Panc1 (cell line): Measurements from ENCODE around the gene FRMD7. TPM values are rescaled to one million over a fixed set of nuclear protein-coding genes. Genes with fewer than 3 reads are reported as not detected.

Experiments
- ATAC-seq: fragments of 200-7000 bp; cut with Tn5 transposase; 2 replicates; pipeline ENCODE4 v1.9.1; 2020; ENCODE audit warnings: mild to moderate bottlenecking, moderate library complexity
- BruUV-seq: library from RNA; stranded (reverse); fragments of 400-500 nt; replicated peaks from 2 replicates; lab custom pipeline; 2021; lab: Mats Ljungman, UMichigan
- CTCF ChIA-PET: fragments of 300-600 bp; sonication (Branson Sonifier 250); formaldehyde crosslinking; loops from one replicate; lab custom pipeline; 2022; ENCODE audit warnings: antibody characterized with exemption; lab: Charles Lee
- POLR2A ChIA-PET: fragments of 300-600 bp; sonication (Branson Sonifier 250); formaldehyde crosslinking; loops from one replicate; lab custom pipeline; 2022; ENCODE audit warnings: antibody characterized with exemption; lab: Charles Lee
- DNase-seq: peaks from one replicate; pipeline ENCODE4 v3.0.0-alpha.2; 2010; ENCODE audit warnings: low read depth, low spot score
- H3K27ac ChIP-seq: 2 replicates; pipeline ENCODE4 v1.5.1; 2011; ENCODE audit warnings: mild to moderate bottlenecking, low read length, inconsistent platforms
- H3K27me3 ChIP-seq: fragments of 200-500 bp; sonication (Bioruptor generic); 2 replicates; pipeline ENCODE4 v1.6.0; 2014; ENCODE audit warnings: low read length, inconsistent platforms; ENCODE audit not compliant: control insufficient read depth, insufficient read depth
- H3K36me3 ChIP-seq: fragments of 200-500 bp; sonication (Bioruptor generic); 2 replicates; pipeline ENCODE4 v1.5.1; 2014; ENCODE audit warnings: inconsistent platforms, mild to moderate bottlenecking, low read length, moderate library complexity; ENCODE audit not compliant: control insufficient read depth, insufficient read depth
- H3K4me1 ChIP-seq: 2 replicates; pipeline ENCODE4 v1.5.1; 2011; ENCODE audit warnings: inconsistent platforms, mild to moderate bottlenecking, low read length, moderate library complexity; ENCODE audit not compliant: control insufficient read depth, insufficient read depth
- H3K4me3 ChIP-seq, 2 experiments: 2 replicates each; pipeline ENCODE4 v1.5.1; 2011 to 2012; ENCODE audit warnings: low read depth in 2 of 2, low read length in 2 of 2, mild to moderate bottlenecking in 2 of 2, inconsistent platforms in 1 of 2, moderate library complexity in 1 of 2
- H3K9me3 ChIP-seq: fragments of 200-500 bp; sonication (Bioruptor generic); 2 replicates; pipeline ENCODE4 v1.5.1; 2014; ENCODE audit warnings: low read depth, mild to moderate bottlenecking, inconsistent platforms, low read length, moderate library complexity; ENCODE audit not compliant: control insufficient read depth, insufficient read depth
- POLR2AphosphoS5 ChIP-seq: IDR thresholded peaks from 2 replicates; pipeline ENCODE4 v1.6.1; 2012; ENCODE audit warnings: mild to moderate bottlenecking, low read depth, low read length, moderate library complexity
- SIN3A ChIP-seq: IDR thresholded peaks from 2 replicates; pipeline ENCODE4 v1.6.1; 2012; ENCODE audit warnings: low read depth, mild to moderate bottlenecking, low read length, moderate library complexity, borderline replicate concordance; ENCODE audit not compliant: insufficient read depth
- TCF7L2 ChIP-seq: IDR thresholded peaks from 2 replicates; pipeline ENCODE4 v1.6.1; 2011; ENCODE audit warnings: mild to moderate bottlenecking, low read depth, low read length, inconsistent platforms
- in situ Hi-C: cut with HindIII; loops from 2 replicates; pipeline ENCODE4 v1.10.0; 2016; ENCODE audit warnings: low sequenced_read_pairs, low pct_unique_long_range_greater_than_20kb
- intact Hi-C: fragments of 100-400 bp; cut with micrococcal nuclease; formaldehyde crosslinking; loops from one replicate; pipeline ENCODE4 v1.10.0; 2022; ENCODE audit not compliant: unreplicated experiment
- total RNA-seq: library from RNA; stranded (reverse); gene quantifications from one replicate; pipeline ENCODE4 v1.2.1, GENCODE V29; 2021; ENCODE audit not compliant: unreplicated experiment
- TF ChIP-seq, protein P1 (sequence below): fragments of 450-650 bp; IDR thresholded peaks from 2 replicates; pipeline ENCODE4 v1.5.1; 2017; ENCODE audit warnings: mild to moderate bottlenecking
- TF ChIP-seq, protein P2 (sequence below), 2 experiments: IDR thresholded peaks; 2 replicates each; pipeline ENCODE4 v1.6.1; 2011 to 2012; ENCODE audit warnings: low read depth in 2 of 2, control low read depth in 1 of 2, low read length in 1 of 2, mild to moderate bottlenecking in 1 of 2, moderate library complexity in 1 of 2; ENCODE audit not compliant: insufficient read depth in 1 of 2

Gene FRMD7
- total RNA-seq, 1 experiment from 2014 or later = not detected

DNA sequence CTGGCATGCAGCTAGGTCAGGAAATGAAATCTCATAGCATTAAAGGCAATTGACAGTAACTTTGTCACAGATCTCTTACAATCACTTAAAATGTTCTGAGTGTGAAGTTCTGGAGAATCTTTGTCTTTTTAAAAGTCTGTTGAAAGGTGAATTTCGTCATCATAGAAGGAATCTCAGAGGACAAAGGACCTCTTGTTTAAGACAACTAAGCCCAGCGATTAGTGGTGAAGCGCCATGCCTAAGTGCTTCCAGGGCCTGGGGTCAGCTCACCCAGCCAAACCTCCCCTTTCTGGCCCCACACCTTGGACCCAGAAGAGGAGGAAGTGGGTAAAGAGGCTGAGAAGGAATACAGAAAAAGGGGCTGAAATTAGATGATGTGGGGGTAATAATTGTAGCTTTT lies 8.5 kb downstream of the FRMD7 start:
- CTCF ChIA-PET = no interaction called here
- intact Hi-C loops = no loop called here
- ATAC-seq = no peak

DNA sequence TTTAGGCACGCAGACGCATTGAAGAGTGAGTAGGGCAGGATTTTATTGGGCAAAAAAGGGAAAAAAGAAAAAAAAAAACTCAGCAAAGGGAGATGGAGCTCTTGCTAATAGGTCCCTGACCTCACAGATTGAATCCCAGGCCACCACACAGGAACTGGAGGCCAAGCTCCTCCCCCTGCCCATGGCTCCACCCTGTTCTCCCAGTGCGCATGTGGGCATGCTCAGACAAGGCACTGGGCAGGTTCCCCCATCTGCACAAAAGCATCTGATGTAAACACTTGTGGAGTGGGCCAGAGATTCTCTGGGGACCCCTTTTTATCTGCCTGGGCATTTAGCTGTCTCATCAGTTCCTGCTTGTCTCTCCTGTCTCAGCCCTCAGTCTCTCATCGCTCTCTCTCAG lies 9.5 kb downstream of the FRMD7 start:
- Histone ChIP-seq H3K9me3 (no peaks in the 10 kb centered on the region), H3K4me1 (no peaks in the 10 kb centered on the region), H3K27me3 (no peaks in the 10 kb centered on the region), H3K27ac (no peak overlapping the region), H3K36me3 (no peaks in the 10 kb centered on the region; the same call in 1 of the 2 replicates), H3K4me3 (no peak overlapping the region)
- intact Hi-C loops (no loop called here), in situ Hi-C loops (no loop called here)
- DNase-seq (no peak), ATAC-seq (no peak)
- ChIA-PET POLR2A (interaction anchor here (0.6 kb wide), 1 partner anchor 115 kb away, joined by 3 read pairs; no protein-coding TSS in a partner anchor), CTCF (no interaction called here)
- TF ChIP-seq SIN3A (no peak), TCF7L2 (no peak), POLR2AphosphoS5 (no peak)
- TF ChIP-seq, protein P1, sequence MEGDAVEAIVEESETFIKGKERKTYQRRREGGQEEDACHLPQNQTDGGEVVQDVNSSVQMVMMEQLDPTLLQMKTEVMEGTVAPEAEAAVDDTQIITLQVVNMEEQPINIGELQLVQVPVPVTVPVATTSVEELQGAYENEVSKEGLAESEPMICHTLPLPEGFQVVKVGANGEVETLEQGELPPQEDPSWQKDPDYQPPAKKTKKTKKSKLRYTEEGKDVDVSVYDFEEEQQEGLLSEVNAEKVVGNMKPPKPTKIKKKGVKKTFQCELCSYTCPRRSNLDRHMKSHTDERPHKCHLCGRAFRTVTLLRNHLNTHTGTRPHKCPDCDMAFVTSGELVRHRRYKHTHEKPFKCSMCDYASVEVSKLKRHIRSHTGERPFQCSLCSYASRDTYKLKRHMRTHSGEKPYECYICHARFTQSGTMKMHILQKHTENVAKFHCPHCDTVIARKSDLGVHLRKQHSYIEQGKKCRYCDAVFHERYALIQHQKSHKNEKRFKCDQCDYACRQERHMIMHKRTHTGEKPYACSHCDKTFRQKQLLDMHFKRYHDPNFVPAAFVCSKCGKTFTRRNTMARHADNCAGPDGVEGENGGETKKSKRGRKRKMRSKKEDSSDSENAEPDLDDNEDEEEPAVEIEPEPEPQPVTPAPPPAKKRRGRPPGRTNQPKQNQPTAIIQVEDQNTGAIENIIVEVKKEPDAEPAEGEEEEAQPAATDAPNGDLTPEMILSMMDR = no peak
- TF ChIP-seq, protein P2, sequence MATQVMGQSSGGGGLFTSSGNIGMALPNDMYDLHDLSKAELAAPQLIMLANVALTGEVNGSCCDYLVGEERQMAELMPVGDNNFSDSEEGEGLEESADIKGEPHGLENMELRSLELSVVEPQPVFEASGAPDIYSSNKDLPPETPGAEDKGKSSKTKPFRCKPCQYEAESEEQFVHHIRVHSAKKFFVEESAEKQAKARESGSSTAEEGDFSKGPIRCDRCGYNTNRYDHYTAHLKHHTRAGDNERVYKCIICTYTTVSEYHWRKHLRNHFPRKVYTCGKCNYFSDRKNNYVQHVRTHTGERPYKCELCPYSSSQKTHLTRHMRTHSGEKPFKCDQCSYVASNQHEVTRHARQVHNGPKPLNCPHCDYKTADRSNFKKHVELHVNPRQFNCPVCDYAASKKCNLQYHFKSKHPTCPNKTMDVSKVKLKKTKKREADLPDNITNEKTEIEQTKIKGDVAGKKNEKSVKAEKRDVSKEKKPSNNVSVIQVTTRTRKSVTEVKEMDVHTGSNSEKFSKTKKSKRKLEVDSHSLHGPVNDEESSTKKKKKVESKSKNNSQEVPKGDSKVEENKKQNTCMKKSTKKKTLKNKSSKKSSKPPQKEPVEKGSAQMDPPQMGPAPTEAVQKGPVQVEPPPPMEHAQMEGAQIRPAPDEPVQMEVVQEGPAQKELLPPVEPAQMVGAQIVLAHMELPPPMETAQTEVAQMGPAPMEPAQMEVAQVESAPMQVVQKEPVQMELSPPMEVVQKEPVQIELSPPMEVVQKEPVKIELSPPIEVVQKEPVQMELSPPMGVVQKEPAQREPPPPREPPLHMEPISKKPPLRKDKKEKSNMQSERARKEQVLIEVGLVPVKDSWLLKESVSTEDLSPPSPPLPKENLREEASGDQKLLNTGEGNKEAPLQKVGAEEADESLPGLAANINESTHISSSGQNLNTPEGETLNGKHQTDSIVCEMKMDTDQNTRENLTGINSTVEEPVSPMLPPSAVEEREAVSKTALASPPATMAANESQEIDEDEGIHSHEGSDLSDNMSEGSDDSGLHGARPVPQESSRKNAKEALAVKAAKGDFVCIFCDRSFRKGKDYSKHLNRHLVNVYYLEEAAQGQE (IDR thresholded peaks at IDR 0.05; ENCODE audit: insufficient read depth in 1 of 2, low read depth in 2 of 2, low read length in 1 of 2) = no peak
- no TSS peak for BruUV-seq

More for the DNA sequence above, 8.5 kb downstream of the FRMD7 start:
- in situ Hi-C loops = no loop called here
- H3K36me3 ChIP-seq = no peaks in the 10 kb centered on the region; the same call in 1 of the 2 replicates
- POLR2A ChIA-PET = no interaction called here
- no peaks in the 10 kb centered on the region for H3K9me3 ChIP-seq
- TF ChIP-seq TCF7L2 (no peak), POLR2AphosphoS5 (no peak), SIN3A (no peak)
- TF ChIP-seq, protein P1 = no peak
- TF ChIP-seq, protein P2 (IDR thresholded peaks at IDR 0.05; ENCODE audit: insufficient read depth in 1 of 2, low read depth in 2 of 2, low read length in 1 of 2) = no peak
- H3K4me3 ChIP-seq = no peak overlapping the region
- BruUV-seq = no TSS peak
- no peaks in the 10 kb centered on the region for H3K27me3 ChIP-seq
- H3K27ac ChIP-seq = no peak overlapping the region
- no peak for DNase-seq
- H3K4me1 ChIP-seq = no peaks in the 10 kb centered on the region
